GM18858 (cell line): ENCODE data around the gene DIP2C.
"Not testable (repeated sequence)": the region's sequence is repeated elsewhere in the genome, so short reads cannot be mapped to it uniquely, and the experiment has no call there.

Experiments
- ATAC-seq: cut with Tn5 transposase; IDR thresholded peaks from one replicate; pipeline ENCODE4 v1.9.1; 2021; ENCODE audit not compliant: unreplicated experiment

Gene DIP2C

GRCh38 chr10:347190-347589, 342.3 kb downstream of the DIP2C start:
- not testable (repeated sequence) for ATAC-seq

- no peak for ATAC-seq
Observed at GRCh38 chr10:344582-345200, 344.8 kb downstream of the DIP2C start.

GRCh38 chr10:343231-344220, 345.9 kb downstream of the DIP2C start:
- no peak for ATAC-seq

DNA sequence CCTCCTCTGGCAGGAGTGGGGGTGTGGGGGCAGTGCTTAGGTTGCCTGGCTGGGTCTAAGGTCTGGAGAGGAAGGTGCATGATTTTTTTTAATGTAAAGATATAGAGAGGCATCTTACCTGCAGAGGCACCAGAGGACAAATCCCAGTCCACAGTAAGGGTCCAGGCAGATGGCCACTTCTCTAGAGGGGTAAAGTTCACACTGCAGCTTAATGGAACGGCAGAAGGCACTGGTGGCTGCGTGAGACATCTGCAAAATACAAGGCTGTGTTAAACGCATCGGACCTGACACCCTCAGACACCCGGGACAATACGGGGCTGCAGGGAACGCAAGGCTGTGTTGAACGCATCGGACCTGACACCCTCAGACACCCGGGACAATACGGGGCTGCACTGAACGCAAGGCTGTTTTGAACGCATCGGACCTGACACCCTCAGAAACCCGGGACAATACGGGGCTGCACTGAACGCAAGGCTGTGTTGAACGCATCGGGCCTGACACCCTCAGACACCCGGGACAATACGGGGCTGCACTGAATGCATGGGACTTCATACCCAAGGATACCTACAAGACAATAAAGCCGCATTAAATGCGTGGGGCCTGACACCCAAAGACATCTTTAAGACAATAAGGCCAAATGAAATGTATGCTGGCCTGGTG, 348.3 kb downstream of the DIP2C start:
- no peak for ATAC-seq

DNA sequence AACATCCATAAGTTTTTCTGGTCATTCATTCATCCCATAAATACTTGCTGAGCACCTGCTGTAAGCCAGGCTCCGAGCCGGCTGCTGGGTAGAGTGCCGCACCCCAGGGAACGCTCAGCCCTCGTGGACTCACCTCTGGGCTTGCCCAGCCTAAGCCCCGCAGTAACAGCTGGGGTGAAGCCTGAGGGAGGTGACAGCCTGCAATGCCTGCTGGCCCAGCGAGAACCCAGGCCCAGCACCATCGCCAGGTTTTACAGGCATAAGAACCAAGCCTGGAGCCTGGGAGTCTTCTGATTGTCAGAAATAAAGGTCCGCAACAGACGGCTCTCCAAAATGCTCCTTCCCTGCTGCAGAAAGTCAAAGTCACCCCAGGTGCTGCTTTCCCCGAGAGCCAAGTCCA, 348.8 kb downstream of the DIP2C start:
- ATAC-seq = no peak

- no peak for ATAC-seq
Observed at GRCh38 chr10:339038-339391, 350.5 kb downstream of the DIP2C start.

GRCh38 chr10:338171-339037, 351.1 kb downstream of the DIP2C start:
- no peak for ATAC-seq

- ATAC-seq = no peak
Observed at GRCh38 chr10:336247-336646, 353.2 kb downstream of the DIP2C start.

DNA sequence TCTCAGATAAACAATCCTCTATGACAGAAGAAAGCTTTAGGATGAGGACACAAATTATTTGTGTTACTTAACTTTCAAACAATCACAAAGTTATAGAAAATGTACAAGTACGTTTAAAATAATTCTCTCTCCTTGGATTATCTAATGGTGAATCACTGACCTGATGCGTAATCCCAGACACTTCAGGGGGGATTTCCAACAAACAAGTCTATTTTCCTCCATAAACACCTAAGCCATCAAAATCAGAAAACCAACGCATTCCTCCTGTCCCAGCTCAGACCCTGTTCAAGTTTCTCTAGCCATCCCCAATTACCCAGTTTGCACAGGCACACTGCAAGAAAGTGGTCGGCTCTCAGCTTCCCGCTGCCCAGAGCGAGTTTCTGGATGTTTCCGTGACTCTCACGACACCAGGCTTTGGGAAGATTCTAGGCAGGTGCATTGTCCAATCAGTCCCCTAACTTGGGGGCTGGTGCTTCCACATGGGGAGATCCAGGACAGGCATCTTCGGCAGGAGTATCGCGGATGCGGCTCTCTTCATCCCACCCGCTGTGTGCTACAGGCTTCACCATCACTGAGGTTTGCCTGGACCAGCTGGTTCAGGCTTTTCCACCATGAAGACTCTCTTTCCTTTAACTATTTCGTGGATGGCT, 354.2 kb downstream of the DIP2C start:
- no peak for ATAC-seq

GRCh38 chr10:331186-331585, 358.3 kb downstream of the DIP2C start:
- no peak for ATAC-seq

DNA sequence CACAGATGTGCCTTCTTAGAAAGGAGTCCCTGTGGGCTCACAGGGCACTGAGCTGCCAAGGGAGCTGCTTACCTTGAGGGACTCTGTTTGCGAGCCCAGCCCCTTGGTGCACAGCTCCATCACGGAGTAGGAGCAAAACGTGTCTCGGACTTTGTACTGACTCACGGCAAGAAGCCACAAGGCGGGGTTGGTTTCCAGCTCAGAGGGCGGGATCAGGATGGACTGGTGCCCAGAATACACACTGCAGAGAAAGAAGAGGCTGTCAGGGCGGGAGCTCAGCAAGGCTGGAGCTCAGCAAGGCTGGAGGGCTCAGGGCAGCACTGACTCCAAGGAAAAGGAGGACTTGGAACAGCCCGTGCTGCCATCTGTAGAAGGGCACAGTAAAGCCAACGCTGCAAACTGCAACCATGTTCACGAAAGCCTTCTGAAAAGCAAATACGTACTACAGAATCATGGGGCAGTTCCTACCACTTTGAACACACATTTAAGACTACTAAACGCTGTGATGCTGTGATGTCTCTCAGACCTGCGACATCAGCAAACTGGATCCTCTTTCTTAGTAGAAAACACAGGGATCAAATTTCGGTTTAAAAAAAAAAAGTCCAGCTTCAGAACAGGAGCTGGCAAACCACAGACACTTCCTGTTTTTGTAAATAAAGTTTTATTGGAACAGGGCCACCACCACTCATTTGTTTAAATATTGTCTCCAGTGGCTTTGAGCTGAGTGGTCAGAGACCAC, 359.9 kb downstream of the DIP2C start:
- no peak for ATAC-seq

GRCh38 chr10:327889-328852, 361.3 kb downstream of the DIP2C start:
- no peak for ATAC-seq

GRCh38 chr10:326894-327635, 362.4 kb downstream of the DIP2C start:
- no peak for ATAC-seq

GRCh38 chr10:326350-326749, 363.1 kb downstream of the DIP2C start:
- no peak for ATAC-seq

DNA sequence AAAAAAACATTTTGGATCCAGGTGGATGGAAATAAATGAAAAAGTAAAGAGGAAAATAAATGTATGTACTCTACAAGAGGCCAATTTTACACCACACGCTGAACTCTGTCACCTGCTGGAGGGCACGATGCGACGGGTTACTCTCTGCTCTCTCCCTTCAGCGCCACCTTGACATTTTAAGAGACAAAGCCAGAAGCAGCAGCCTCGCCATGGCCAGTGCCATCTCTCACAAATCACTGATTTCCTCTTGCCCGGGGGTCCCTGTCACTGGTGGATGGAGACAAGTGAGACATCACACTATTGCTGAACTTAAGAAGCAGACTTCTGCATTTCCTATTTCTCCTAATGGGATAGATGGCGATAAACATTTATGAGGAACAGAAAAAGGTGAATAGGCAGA, 364.2 kb downstream of the DIP2C start:
- no peak for ATAC-seq

DNA sequence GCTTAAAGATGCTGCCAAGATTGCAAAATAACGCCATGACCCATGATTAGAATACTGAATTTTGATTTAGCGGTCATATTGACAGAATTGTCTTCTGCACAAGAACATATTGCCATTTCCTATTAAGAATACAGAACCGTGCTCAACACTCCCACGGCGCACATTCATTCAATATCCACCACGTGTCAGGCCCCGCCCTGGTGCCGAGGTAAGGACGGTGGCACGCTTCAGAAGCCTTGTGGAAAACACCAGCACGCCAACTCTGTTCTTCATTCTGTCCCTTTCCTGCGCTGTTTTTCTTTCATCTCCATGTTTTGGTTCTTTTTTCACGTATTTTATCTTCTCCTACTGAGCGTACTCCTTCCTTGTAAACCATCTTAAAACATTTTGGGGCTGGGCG, 364.9 kb downstream of the DIP2C start:
- ATAC-seq = no peak

- peak; percentile 99 for ATAC-seq
Observed at GRCh38 chr10:323651-324293, 365.7 kb downstream of the DIP2C start.
